Stimulated activated CD8-positive, alpha-beta memory T cell treated with anti-CD3 and anti-CD28 coated beads, Interleukin-7, amount 100 ng/mL, for 48 hours (primary cell): ENCODE measurements around the gene C1orf232.

Source experiments
- DNase-seq, 2 donors: peaks; one replicate each; pipeline ENCODE4 v3.0.0-alpha.2; 2020; ENCODE audit warnings: low read depth in 1 of 2; ENCODE audit errors: extremely low read depth in 1 of 2

Gene C1orf232

DNA sequence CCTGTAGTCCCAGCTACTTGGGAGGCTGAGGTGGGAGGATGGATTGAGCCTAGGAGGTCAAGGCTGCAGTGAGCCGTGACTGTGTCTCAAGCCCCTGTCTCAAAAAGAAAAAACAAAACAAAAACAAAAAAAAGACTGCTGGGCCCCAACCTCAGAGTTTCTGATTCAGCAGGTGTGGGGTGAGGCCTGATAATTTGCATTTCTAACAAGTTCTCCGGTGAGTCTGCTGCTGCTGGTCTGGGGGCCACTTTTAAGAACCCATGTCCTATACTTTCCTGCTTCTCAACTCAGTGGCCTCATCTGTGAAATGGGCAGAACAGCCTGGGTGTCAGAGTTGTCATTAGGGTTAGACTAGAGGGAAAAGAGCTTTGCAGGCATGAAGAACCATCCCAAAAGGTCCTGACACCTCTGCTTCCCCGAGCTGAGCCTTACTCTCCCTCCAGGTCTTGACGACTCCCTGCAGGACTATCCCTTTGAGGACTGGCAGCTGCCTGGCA lies 11.3 kb upstream of the C1orf232 start:
- no peak for DNase-seq

DNA sequence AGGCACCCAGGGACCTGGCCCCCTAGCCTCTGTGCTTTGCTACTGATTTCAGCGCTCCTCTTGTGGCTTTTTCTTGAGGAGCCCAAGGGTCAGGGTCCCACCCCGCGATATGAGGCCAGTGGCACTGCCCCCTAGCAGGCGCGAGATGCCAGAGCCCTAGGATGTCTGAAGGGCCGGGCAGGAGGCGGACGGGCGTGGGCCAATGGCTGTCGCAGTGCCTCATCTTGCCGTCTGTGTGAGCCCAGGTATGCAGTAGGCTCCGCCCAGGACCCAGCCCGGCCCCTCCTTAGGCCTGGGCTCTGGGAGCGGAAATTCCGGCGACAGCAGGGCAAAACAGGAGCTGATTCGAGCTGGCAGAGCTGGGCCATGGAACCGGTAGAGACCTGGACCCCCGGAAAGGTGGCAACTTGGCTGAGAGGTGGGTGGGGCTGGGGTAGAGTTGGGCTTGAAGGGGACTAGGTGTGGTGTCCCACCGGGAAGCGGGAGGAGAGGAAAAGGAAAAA lies 8.5 kb upstream of the C1orf232 start, which contains the start of gene CNKSR1:
Gene CNKSR1 (plus strand): TSS at position 310 of the 503 bp plus-strand sequence. CDS start 57 bp downstream, at position 367.
- no peak for DNase-seq

- no peak for DNase-seq
Measured at GRCh38 chr1:26175346-26175745, 6.6 kb upstream of the C1orf232 start.

- no peak for DNase-seq
Measured at GRCh38 chr1:26171084-26172072, 2.6 kb upstream of the C1orf232 start, which contains the start of gene ZNF593OS. Gene ZNF593OS (minus strand): TSS chr1:26171832. CDS start chr1:26171661, 171 bp downstream.

- DNase-seq: no peak
Measured at GRCh38 chr1:26170472-26170821, 1.7 kb upstream of the C1orf232 start.

- DNase-seq: peak; percentile 87 to 88
Measured at GRCh38 chr1:26169669-26170471, 1.1 kb upstream of the C1orf232 start, which contains the start of gene ZNF593. Gene ZNF593 (plus strand): TSS chr1:26169908. CDS start chr1:26169984, 76 bp downstream.

GRCh38 chr1:26169198-26169554 lies 413 bp upstream of the C1orf232 start:
- no peak for DNase-seq

DNA sequence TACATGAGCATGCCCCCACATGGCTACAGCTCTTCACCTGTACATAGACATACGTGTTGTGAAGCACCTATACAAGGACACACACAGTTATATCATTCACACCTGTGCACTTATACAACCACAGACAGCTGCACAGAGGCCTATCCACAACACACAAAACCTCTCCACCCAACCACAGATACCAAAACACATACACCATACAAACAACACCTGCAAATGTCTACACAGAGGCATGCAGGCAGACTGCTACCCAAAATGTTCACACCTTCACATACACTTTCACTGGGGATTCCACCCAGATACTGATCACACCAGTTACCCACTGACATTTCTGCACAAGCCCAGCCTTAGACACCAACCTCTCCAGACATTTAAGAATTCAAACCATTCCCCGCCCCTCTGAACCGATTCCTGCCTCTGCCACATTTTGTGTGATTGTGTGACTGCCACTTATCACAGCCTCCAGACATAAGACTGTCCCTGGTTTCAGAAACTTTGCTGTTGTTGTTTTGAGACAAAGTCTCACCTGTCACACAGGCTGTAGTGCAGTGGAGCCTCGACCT lies 2.0 kb downstream of the C1orf232 start:
- no peak for DNase-seq

DNA sequence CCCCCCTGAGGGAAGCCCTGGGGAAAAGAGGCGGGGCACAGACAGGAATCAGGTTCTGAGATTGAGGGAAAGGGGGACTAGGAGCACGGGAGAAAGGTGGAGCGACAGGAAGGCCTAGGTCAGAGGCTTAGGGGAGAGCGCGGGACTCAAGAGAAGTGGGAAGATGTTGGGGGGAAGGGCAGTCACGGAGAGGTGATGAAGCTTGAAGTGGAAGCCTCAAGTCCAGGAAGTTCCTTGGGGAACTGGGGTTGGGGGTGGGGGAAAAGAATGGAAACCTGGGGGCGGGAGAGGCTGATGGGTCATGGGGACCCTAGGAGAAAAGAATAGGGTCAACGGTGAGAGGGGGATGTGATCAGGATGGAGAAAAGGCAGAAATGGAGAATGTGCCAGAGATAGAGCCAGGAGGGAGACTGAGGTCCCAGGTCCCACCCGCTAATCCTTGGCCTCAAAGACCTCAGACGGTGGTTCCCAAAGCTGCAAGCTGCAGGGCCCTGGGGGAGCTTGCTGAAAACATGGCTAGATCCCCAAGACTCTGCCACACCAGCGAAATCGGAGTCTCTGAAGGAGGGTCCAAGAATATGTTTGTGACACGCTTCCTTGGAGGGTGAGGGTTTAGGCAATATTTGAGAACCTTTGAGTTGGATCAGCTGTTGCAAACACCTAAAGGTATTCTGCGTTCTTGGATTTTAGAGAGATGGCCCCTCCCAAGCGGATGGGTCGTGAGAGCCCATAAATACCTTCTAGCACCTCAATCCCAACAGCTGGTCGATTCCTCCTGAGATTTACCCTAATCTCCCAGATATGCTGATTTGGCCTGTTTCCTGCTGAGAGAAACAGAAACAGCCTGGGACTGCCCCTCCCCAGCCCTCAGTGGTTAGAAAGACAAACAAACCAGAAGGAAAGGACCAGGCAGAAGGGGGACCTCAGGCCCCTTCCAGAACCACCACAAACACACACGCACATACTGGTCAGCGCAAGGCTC lies 3.6 kb downstream of the C1orf232 start:
- no peak for DNase-seq

GRCh38 chr1:26164036-26164860 lies 4.5 kb downstream of the C1orf232 start:
- DNase-seq: peak in 1 of 2 donors; percentile 11

DNA sequence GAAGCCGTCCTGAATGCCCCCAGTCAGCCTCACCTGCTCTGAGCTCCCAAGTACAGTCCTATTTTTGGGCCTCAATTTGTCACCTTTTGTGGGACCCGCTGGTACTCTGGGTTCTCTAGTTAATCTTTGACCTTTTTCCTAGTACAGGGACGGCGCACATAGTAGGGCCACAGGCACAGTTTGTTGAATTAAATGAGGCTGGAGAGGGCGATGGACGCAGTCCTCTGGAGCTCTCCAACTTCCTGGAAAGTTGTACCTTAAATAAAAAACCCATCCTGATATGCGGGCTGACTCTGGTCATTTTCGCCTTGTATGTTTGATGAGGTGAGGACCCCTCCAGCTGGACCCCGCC lies 5.1 kb downstream of the C1orf232 start:
- no peak for DNase-seq

GRCh38 chr1:26162220-26162709 lies 6.5 kb downstream of the C1orf232 start:
- DNase-seq: no peak

DNA sequence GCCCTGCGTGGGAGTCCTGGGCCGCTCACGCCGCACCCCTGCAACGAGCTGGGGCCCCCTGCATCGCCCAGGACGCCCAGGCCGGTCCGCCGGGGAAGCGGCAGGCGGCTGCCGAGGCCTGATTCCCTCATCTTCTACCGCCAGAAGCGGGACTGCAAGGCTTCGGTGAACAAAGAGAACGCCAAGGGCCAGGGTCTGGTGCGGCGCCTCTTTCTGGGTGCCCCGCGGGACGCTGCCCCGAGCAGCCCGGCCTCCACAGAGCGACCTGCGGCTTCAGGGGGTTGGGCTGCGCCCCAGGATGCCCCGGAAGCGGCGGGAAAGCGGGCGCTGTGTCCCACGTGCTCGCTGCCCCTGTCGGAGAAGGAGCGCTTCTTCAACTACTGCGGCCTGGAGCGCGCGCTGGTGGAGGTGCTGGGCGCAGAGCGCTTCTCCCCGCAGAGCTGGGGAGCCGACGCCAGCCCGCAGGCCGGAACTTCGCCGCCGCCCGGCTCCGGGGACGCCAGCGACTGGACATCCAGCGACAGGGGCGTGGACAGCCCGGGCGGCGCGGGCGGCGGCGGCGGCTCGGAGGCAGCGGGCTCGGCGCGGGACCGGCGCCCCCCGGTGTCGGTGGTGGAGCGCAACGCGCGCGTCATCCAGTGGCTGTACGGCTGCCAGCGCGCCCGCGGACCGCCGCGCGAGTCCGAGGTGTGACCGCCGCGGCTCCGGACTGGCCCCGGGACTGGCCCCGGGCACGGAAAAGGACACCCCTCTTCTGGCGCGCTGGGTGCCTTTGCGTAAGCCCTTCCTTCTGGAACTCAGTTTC lies 7.1 kb downstream of the C1orf232 start:
- peak; percentile 18 to 37 for DNase-seq

DNA sequence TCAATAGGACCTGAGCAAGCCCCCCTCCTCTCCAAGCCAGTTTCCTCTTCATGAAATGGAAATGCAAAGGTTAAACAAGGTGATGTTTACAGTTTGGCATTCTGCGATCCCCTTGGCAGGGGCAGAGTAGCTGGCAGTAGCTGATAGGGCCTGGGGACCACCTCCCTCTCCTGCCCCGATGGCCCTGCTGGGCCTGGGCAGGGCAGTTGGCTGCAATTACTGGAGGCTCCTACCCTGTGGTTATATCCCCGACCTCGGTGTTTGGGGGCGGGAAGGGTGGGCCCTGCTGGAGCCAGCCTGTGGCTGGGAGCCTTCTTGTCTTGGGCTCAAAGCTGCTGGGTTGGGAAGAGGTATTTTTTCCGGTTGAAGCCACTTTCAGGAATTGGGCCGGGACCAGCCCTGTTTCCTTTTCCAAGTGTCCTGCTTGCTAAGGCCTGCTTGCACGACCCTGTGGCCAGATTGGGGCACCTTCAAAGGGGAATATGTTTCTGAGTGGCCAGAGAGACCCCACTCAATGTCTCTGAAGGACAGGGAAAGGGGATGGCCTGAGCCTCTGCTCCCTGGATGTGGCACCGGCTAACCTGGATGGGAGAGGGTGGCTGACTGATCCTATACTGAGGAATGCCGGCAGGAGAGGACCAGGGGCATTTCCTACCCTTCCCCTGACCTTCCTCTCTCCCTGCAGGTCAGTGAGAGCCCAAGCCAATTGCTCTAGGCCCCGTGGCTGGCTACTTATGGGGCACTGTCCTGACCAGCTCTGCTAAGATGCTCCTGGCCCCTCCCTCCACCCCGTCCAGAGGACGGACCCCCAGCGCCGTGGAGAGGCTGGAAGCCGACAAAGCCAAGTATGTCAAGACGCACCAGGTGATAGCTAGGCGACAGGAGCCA lies 8.0 kb downstream of the C1orf232 start:
- DNase-seq: no peak

- no peak for DNase-seq
Measured at GRCh38 chr1:26159743-26160039, 9.1 kb downstream of the C1orf232 start.

DNA sequence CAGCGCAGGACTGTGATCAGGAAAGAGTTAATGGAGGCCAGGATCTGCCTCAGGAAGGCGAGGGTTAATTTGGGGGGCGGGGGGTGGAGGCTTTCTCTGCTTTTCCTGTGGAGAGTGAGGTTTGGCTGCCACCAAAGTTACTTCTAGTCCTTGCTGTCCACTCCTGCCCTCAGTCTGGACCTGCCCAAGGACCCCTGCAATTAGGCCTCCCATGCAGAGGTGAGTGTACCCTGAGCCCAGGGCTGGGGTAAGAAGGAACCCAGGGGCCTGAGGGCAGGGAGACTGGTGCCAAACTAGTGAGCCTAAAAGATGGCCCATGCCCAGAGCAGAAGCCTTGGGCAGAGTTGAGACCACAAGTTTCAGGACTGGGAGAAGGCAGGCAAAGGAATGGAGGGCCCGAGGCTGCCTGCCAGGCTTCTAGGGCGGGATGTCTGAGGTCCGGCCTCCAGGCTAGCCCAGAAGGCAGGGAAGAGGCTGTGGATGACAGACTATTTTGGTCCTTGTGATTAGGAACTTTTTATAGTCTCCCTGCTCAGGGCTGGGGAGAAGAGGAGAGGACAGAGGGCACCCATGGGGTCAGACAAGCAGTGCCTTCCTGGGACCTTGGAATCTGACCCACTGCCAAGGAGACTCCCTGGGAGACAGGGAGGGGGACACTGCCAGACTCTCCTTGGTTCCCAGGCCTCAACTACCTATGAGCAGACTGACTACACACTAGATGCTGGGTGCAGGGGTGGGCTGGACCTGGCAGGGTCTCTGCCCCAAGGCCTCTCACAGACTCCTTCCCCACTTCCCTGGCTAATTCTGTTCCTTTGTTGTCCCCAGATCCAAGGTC lies 9.6 kb downstream of the C1orf232 start, which contains the start of gene FAM110D:
Gene FAM110D (plus strand): TSS at position 172 of the 835 bp plus-strand sequence. CDS start 2,213 bp downstream, outside the sequence.
- DNase-seq: no peak
